SK-N-SH (cell line): ENCODE data around the gene ENTHD1. TPM values are rescaled to one million over a fixed set of nuclear protein-coding genes. Genes with fewer than 3 reads are reported as not detected.

ENCODE experiments used
- CTCF ChIA-PET: fragments of 300-600, 350-600 bp; formaldehyde crosslinking; extraction: SDS; loops from one replicate; lab custom pipeline; 2021; lab: Yijun Ruan, JAX
- POLR2A ChIA-PET: fragments of 350-600 bp; sonication (Branson Sonifier 250); formaldehyde crosslinking; extraction: SDS; loops from one replicate; lab custom pipeline; 2020; ENCODE audit warnings: antibody characterized with exemption, inconsistent platforms; lab: Yijun Ruan, JAX
- DNase-seq: peaks from one replicate; pipeline ENCODE4 v3.0.0; 2012
- H2AFZ ChIP-seq: fragments of 200-600 bp; sonication (generic); 2 replicates; pipeline ENCODE4 v1.8.1; 2016; ENCODE audit warnings: antibody characterized with exemption, mild to moderate bottlenecking, low read depth
- H3F3A ChIP-seq: fragments of 200-600 bp; sonication (generic); replicated peaks from 2 replicates; pipeline ENCODE3; 2016; ENCODE audit warnings: antibody characterized with exemption, mild to moderate bottlenecking; ENCODE audit not compliant: insufficient read depth
- H3K27ac ChIP-seq, 2 experiments: fragments of 200-500 bp in 1 of 2; fragments of 200-600 bp in 1 of 2; sonication (Bioruptor generic) in 1 of 2; sonication (generic), shearing (Covaris generic) in 1 of 2; 2 replicates each; pipeline versions ENCODE4 v1.5.1 to v1.6.1; 2014 to 2016; ENCODE audit warnings: low read depth in 2 of 2, inconsistent platforms in 1 of 2, low read length in 1 of 2, mild to moderate bottlenecking in 1 of 2, mixed read lengths in 1 of 2
- H3K27me3 ChIP-seq: fragments of 200-600 bp; sonication (generic), shearing (Covaris generic); 2 replicates; pipeline ENCODE4 v1.6.1; 2016; ENCODE audit warnings: mixed run types; ENCODE audit not compliant: insufficient read depth
- H3K36me3 ChIP-seq, 2 experiments: fragments of 200-500 bp in 1 of 2; fragments of 200-600 bp in 1 of 2; sonication (Bioruptor generic) in 1 of 2; sonication (generic) in 1 of 2; replicated peaks in 1 of 2; 2 replicates each; pipeline versions ENCODE3 to v1.5.1; 2014 to 2016; ENCODE audit warnings: low read length in 1 of 2, mild to moderate bottlenecking in 1 of 2; ENCODE audit not compliant: insufficient read depth in 2 of 2, control insufficient read depth in 1 of 2
- H3K4me1 ChIP-seq, 2 experiments: fragments of 200-500 bp in 1 of 2; fragments of 200-600 bp in 1 of 2; sonication (Bioruptor generic) in 1 of 2; sonication (generic), shearing (Covaris generic) in 1 of 2; 2 replicates each; pipeline versions ENCODE4 v1.5.1 to v1.6.1; 2014 to 2016; ENCODE audit warnings: low read depth in 1 of 2, low read length in 1 of 2, mixed run types in 1 of 2; ENCODE audit not compliant: insufficient read depth in 2 of 2, control insufficient read depth in 1 of 2
- H3K4me2 ChIP-seq: fragments of 200-600 bp; sonication (generic), shearing (Covaris generic); 2 replicates; pipeline ENCODE4 v1.6.1; 2017; ENCODE audit warnings: mixed run types
- H3K4me3 ChIP-seq, 2 experiments: fragments of 200-500 bp in 1 of 2; fragments of 200-600 bp in 1 of 2; sonication (Bioruptor generic) in 1 of 2; sonication (generic), shearing (Covaris generic) in 1 of 2; 2 replicates each; pipeline versions ENCODE4 v1.5.1 to v1.8.1; 2014 to 2016; ENCODE audit warnings: low read depth in 2 of 2, inconsistent platforms in 1 of 2, low read length in 1 of 2, mild to moderate bottlenecking in 1 of 2, mixed read lengths in 1 of 2, moderate library complexity in 1 of 2
- H3K79me2 ChIP-seq: fragments of 200-600 bp; sonication (generic); 2 replicates; pipeline ENCODE4 v1.8.1; 2017; ENCODE audit warnings: mild to moderate bottlenecking; ENCODE audit not compliant: insufficient read depth
- H3K9ac ChIP-seq: fragments of 200-600 bp; sonication (generic); 2 replicates; pipeline ENCODE4 v1.6.1; 2017; ENCODE audit warnings: mixed run types
- H3K9me2 ChIP-seq: fragments of 200-600 bp; sonication (generic); 2 replicates; pipeline ENCODE4 v1.6.1; 2017; ENCODE audit warnings: mixed run types
- H3K9me3 ChIP-seq: fragments of 200-600 bp; sonication (generic); 2 replicates; pipeline ENCODE4 v1.6.1; 2017; ENCODE audit warnings: mixed run types, mild to moderate bottlenecking, moderate library complexity
- H4K20me1 ChIP-seq: fragments of 200-600 bp; sonication (generic); 2 replicates; pipeline ENCODE4 v1.6.1; 2017; ENCODE audit warnings: mild to moderate bottlenecking, mixed run types; ENCODE audit not compliant: insufficient read depth
- CHD2 ChIP-seq: fragments of 150-350 bp; IDR thresholded peaks from 2 replicates; pipeline ENCODE4 v1.6.1; 2018; ENCODE audit warnings: low read length; ENCODE audit not compliant: partially characterized antibody
- ELF1 ChIP-seq: IDR thresholded peaks from 2 replicates; pipeline ENCODE4 v1.4.0; 2012
- EP300 ChIP-seq, 2 experiments: IDR thresholded peaks; 2 replicates each; pipeline versions ENCODE4 v1.4.0 to v1.6.1; 2012; ENCODE audit warnings: borderline replicate concordance in 1 of 2, low read depth in 1 of 2, low read length in 1 of 2
- FOSL2 ChIP-seq: IDR thresholded peaks from 2 replicates; pipeline ENCODE4 v1.4.0; 2012; ENCODE audit warnings: low read depth, mild to moderate bottlenecking, moderate library complexity, borderline replicate concordance
- GABPA ChIP-seq: IDR thresholded peaks from 2 replicates; pipeline ENCODE4 v1.4.0; 2012; ENCODE audit warnings: low read depth, mild to moderate bottlenecking
- JUND ChIP-seq: IDR thresholded peaks from 2 replicates; pipeline ENCODE4 v1.4.0; 2012
- RAD21 ChIP-seq: IDR thresholded peaks from 2 replicates; pipeline ENCODE4 v1.6.1; 2012; ENCODE audit warnings: mild to moderate bottlenecking, low read length
- RCOR1 ChIP-seq: fragments of 150-350 bp; IDR thresholded peaks from 2 replicates; pipeline ENCODE4 v1.6.1; 2017; ENCODE audit warnings: antibody characterized with exemption, low read length
- SIN3A ChIP-seq: IDR thresholded peaks from 2 replicates; pipeline ENCODE4 v1.6.1; 2012; ENCODE audit warnings: low read depth, mild to moderate bottlenecking, low read length, moderate library complexity, borderline replicate concordance
- SMC3 ChIP-seq: IDR thresholded peaks from 2 replicates; pipeline ENCODE4 v1.6.1; 2012; ENCODE audit warnings: low read depth, low read length, improper control_type of control experiment
- TAF1 ChIP-seq: IDR thresholded peaks from 2 replicates; pipeline ENCODE4 v1.6.1; 2012; ENCODE audit warnings: low read depth, mild to moderate bottlenecking, low read length, moderate library complexity, borderline replicate concordance
- YY1 ChIP-seq: IDR thresholded peaks from 2 replicates; pipeline ENCODE4 v1.4.0; 2012; ENCODE audit warnings: low read depth, mild to moderate bottlenecking
- ZBTB33 ChIP-seq: IDR thresholded peaks from 2 replicates; pipeline ENCODE4 v1.4.0; 2012; ENCODE audit warnings: low read depth, borderline replicate concordance
- WGBS: methylation state at CpG from one replicate; pipeline ENCODE4 v1.1.6; 2017; ENCODE audit warnings: low lambda C conversion rate; 5-methylcytosine and 5-hydroxymethylcytosine counted together
- polyA plus RNA-seq, 3 experiments: library from polyadenylated mRNA; depleted of rRNA; stranded (reverse); fragments of >200 nt; gene quantifications; 2 replicates each; pipeline ENCODE4 v1.2.3, GENCODE V29; 2012
- TF ChIP-seq, protein P1 (sequence below): IDR thresholded peaks from 2 replicates; pipeline ENCODE4 v1.6.1; 2012; ENCODE audit warnings: mild to moderate bottlenecking, low read depth, low read length, moderate library complexity
- TF ChIP-seq, protein P2 (sequence below): fragments of 150-350 bp; IDR thresholded peaks from 2 replicates; pipeline ENCODE4 v1.6.1; 2017; ENCODE audit warnings: antibody characterized with exemption, low read length, low read depth, borderline replicate concordance
- TF ChIP-seq, protein P3 (sequence below): fragments of 150-350 bp; IDR thresholded peaks from 2 replicates; pipeline ENCODE4 v1.6.1; 2016; ENCODE audit warnings: mild to moderate bottlenecking, low read depth, low read length

The ENTHD1 gene
- polyA plus RNA-seq, 1 of the 3 experiments (the other 2 are of a cell fraction) = not detected

DNA sequence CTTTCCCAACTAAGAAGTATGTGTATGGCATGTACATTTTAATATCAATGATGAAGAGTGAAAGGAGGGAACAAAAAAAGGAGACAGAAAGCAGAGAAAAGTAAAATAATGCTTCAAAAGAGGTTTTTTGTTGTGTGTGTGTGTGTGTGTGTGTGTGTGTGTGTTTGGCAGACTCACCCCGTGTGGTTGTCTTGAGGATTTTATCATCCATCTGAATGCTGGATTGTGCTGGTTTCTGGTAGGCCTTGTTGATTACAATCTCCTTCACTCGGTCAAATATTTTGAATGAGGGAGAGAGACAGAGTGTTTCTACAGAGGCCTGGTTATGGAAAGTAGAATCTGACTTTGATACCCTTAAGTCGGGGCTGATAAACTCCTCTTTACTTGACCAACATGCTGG, 128.5 kb downstream of the ENTHD1 start:
- H2AFZ ChIP-seq = no peak overlapping the region
- CTCF ChIA-PET = no interaction called here
- WGBS = 22% methylated on average over 2 of the region's 3 CpGs
- H3K9me2 ChIP-seq = no peaks in the 10 kb centered on the region
- no peaks in the 10 kb centered on the region for H4K20me1 ChIP-seq
- DNase-seq = peak; percentile 1
- no peaks in the 10 kb centered on the region for H3K4me1 ChIP-seq
- no peaks in the 10 kb centered on the region for H3K9me3 ChIP-seq
- H3K36me3 ChIP-seq = no peaks in the 10 kb centered on the region
- POLR2A ChIA-PET = no interaction called here
- H3K4me2 ChIP-seq = no peak overlapping the region
- no peak overlapping the region for H3K9ac ChIP-seq
- H3K27ac ChIP-seq = no peak overlapping the region
- no peaks in the 10 kb centered on the region for H3K27me3 ChIP-seq
- H3F3A ChIP-seq = no peaks in the 10 kb centered on the region
- no peak overlapping the region for H3K4me3 ChIP-seq
- no peaks in the 10 kb centered on the region for H3K79me2 ChIP-seq
- TF ChIP-seq, protein P1, sequence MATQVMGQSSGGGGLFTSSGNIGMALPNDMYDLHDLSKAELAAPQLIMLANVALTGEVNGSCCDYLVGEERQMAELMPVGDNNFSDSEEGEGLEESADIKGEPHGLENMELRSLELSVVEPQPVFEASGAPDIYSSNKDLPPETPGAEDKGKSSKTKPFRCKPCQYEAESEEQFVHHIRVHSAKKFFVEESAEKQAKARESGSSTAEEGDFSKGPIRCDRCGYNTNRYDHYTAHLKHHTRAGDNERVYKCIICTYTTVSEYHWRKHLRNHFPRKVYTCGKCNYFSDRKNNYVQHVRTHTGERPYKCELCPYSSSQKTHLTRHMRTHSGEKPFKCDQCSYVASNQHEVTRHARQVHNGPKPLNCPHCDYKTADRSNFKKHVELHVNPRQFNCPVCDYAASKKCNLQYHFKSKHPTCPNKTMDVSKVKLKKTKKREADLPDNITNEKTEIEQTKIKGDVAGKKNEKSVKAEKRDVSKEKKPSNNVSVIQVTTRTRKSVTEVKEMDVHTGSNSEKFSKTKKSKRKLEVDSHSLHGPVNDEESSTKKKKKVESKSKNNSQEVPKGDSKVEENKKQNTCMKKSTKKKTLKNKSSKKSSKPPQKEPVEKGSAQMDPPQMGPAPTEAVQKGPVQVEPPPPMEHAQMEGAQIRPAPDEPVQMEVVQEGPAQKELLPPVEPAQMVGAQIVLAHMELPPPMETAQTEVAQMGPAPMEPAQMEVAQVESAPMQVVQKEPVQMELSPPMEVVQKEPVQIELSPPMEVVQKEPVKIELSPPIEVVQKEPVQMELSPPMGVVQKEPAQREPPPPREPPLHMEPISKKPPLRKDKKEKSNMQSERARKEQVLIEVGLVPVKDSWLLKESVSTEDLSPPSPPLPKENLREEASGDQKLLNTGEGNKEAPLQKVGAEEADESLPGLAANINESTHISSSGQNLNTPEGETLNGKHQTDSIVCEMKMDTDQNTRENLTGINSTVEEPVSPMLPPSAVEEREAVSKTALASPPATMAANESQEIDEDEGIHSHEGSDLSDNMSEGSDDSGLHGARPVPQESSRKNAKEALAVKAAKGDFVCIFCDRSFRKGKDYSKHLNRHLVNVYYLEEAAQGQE = no peak
- TF ChIP-seq TAF1 (no peak), RAD21 (no peak), EP300 (IDR thresholded peaks at IDR 0.05; ENCODE audit: borderline replicate concordance in 1 of 2, low read depth in 1 of 2, low read length in 1 of 2) (no peak), GABPA (no peak), JUND (no peak)
- TF ChIP-seq, protein P2, sequence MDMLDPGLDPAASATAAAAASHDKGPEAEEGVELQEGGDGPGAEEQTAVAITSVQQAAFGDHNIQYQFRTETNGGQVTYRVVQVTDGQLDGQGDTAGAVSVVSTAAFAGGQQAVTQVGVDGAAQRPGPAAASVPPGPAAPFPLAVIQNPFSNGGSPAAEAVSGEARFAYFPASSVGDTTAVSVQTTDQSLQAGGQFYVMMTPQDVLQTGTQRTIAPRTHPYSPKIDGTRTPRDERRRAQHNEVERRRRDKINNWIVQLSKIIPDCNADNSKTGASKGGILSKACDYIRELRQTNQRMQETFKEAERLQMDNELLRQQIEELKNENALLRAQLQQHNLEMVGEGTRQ = no peak
- TF ChIP-seq, all 33 proteins: peak for 0

DNA sequence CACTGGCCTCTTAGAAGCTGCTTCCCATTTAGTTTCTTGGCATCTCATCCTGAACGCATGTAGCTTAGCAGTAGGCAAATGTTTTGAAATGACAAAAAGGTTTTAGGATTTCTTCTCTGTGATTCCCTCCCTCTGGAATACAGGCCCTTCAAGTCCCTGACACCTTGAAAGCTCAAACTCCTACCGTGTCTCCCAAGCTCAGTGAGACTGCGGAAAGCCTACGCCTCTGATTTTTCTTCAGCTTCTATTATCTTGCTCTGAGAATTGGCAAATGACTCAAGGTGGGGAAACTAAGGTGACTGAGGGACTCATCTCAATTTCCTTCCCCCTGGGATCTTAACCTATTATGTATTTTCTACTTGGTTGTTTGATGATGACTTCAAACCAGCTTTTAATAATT, 130.3 kb downstream of the ENTHD1 start:
- Histone ChIP-seq H3K4me2 (no peak overlapping the region), H3K27ac (no peak overlapping the region), H3K9ac (no peak overlapping the region), H3F3A (no peaks in the 10 kb centered on the region), H3K9me2 (no peaks in the 10 kb centered on the region), H3K36me3 (no peaks in the 10 kb centered on the region), H3K4me3 (no peak overlapping the region), H2AFZ (no peak overlapping the region), H3K4me1 (no peaks in the 10 kb centered on the region), H4K20me1 (no peaks in the 10 kb centered on the region), H3K79me2 (no peaks in the 10 kb centered on the region), H3K27me3 (no peaks in the 10 kb centered on the region), H3K9me3 (no peaks in the 10 kb centered on the region)
- POLR2A ChIA-PET = no interaction called here
- 78% methylated on average over 4 of the region's 4 CpGs for WGBS
- no peak for DNase-seq
- TF ChIP-seq ZBTB33 (no peak), TAF1 (no peak), SMC3 (no peak), YY1 (no peak), ELF1 (no peak), RCOR1 (no peak), FOSL2 (no peak), SIN3A (no peak), JUND (no peak), EP300 (IDR thresholded peaks at IDR 0.05; ENCODE audit: borderline replicate concordance in 1 of 2, low read depth in 1 of 2, low read length in 1 of 2) (no peak), CHD2 (no peak), RAD21 (no peak)
- TF ChIP-seq, protein P3, sequence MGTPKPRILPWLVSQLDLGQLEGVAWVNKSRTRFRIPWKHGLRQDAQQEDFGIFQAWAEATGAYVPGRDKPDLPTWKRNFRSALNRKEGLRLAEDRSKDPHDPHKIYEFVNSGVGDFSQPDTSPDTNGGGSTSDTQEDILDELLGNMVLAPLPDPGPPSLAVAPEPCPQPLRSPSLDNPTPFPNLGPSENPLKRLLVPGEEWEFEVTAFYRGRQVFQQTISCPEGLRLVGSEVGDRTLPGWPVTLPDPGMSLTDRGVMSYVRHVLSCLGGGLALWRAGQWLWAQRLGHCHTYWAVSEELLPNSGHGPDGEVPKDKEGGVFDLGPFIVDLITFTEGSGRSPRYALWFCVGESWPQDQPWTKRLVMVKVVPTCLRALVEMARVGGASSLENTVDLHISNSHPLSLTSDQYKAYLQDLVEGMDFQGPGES = no peak
- CTCF ChIA-PET = no interaction called here
